GM12865 (cell line): ENCODE measurements around the gene TTC4.

Experiments
- DNase-seq: peaks from one replicate; pipeline ENCODE4 v3.0.0; 2010; ENCODE audit warnings: low read depth
- H3K4me3 ChIP-seq: 2 replicates; pipeline ENCODE4 v1.5.1; 2011; ENCODE audit warnings: mild to moderate bottlenecking, low read depth, low read length, control low read depth
- TF ChIP-seq, protein P1 (sequence below): IDR thresholded peaks from 2 replicates; pipeline ENCODE4 v1.5.1; 2011; ENCODE audit warnings: low read length, control low read depth, low read depth, inconsistent platforms; ENCODE audit not compliant: insufficient read depth; ENCODE audit errors: missing control alignments

Gene TTC4

GRCh38 chr1:54701996-54702395, 13.7 kb upstream of the TTC4 start:
- TF ChIP-seq, protein P1, sequence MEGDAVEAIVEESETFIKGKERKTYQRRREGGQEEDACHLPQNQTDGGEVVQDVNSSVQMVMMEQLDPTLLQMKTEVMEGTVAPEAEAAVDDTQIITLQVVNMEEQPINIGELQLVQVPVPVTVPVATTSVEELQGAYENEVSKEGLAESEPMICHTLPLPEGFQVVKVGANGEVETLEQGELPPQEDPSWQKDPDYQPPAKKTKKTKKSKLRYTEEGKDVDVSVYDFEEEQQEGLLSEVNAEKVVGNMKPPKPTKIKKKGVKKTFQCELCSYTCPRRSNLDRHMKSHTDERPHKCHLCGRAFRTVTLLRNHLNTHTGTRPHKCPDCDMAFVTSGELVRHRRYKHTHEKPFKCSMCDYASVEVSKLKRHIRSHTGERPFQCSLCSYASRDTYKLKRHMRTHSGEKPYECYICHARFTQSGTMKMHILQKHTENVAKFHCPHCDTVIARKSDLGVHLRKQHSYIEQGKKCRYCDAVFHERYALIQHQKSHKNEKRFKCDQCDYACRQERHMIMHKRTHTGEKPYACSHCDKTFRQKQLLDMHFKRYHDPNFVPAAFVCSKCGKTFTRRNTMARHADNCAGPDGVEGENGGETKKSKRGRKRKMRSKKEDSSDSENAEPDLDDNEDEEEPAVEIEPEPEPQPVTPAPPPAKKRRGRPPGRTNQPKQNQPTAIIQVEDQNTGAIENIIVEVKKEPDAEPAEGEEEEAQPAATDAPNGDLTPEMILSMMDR = no peak
- no peak for DNase-seq
- H3K4me3 ChIP-seq = no peak overlapping the region

DNA sequence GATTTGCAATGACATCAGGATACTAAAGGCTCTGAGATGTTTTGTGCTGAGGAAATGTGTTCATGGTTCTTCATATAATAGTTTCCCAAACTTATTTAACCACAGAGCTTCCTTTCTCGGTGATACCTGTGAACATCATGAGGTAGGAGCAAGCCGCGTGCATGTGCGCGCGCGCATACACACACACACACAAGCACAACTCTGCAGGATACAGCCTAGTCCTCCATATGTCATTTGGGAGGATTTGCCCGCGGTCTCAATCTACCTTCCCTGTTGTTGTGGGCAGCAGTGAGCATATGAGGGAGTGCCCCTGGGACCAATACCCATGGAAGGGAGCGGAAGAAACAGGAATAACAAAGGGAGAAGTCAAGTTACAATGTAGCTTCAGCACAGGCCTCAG, 12.2 kb upstream of the TTC4 start:
- TF ChIP-seq, protein P1 = no peak
- no peak for DNase-seq
- no peak overlapping the region for H3K4me3 ChIP-seq

- TF ChIP-seq, protein P1 = no peak
- H3K4me3 ChIP-seq = no peak overlapping the region
- no peak for DNase-seq
Measured at GRCh38 chr1:54705153-54705552, 10.5 kb upstream of the TTC4 start.

DNA sequence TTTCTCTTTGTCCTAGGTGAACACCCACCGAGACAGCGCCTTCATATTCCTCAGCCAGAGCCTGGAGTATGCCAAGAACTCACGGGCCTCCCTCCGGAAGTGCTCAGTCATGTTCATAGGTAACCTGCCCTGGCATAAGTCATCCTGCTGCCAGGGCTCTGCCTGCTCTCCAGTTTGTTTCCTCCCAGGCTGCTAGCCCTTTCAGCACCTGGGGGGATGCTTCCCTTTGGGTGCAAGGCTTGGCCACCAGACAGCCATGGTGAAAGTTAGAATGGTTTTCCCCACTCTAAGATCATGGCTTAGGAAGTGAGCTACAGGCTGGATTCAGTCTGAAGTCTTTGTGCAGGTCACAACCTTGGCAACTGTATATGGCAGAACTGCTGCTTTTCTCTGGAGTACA, 9.2 kb upstream of the TTC4 start:
- TF ChIP-seq, protein P1 = no peak
- no peak overlapping the region for H3K4me3 ChIP-seq
- DNase-seq = no peak

- no peak for DNase-seq
- TF ChIP-seq, protein P1 = no peak
- no peak overlapping the region for H3K4me3 ChIP-seq
Measured at GRCh38 chr1:54708385-54708784, 7.3 kb upstream of the TTC4 start.

DNA sequence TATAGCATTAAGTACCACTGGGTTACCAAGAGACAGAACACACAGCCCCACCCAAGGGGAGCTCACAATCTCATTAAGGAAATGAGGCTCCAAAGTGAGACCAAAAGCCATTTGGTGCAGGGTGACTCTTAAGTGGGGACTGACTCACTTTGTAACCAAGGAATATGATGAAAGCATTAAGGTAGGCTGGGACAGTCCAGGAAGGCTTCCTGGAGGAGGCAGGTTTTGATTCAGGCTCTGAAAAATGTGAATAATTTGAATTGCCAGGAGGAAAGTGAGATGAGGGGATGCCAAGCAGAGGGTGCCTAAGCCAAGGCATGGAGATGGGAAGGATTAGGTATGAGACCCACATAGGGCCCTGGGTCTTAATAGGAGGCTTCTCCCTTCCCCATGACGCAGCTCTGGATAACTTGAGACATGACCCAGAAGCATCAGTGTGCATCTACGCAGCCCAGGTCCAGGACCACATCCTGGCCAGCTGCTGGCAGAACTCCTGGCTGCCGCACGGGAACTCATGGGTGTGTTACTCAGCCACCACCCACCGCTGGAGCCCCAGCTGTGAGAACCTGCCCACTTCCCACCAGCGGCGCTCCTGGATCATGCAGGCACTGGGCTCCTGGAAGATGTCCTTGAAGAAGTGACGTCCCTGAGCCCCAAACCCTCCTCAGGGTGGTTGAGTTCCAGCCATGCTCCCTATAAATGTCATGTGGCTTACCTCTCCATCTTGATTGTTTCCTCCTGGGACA, 5.9 kb upstream of the TTC4 start:
- DNase-seq = no peak
- no peak overlapping the region for H3K4me3 ChIP-seq
- TF ChIP-seq, protein P1 = no peak

GRCh38 chr1:54710434-54710833, 5.2 kb upstream of the TTC4 start:
- no peak for DNase-seq
- TF ChIP-seq, protein P1 = no peak
- H3K4me3 ChIP-seq = no peak overlapping the region
